GM18868 (cell line): ENCODE data around the gene RNASE12.

Experiments used
- ATAC-seq: cut with Tn5 transposase; IDR thresholded peaks from one replicate; pipeline ENCODE4 v1.9.1; 2021; ENCODE audit warnings: mild to moderate bottlenecking, moderate library complexity; ENCODE audit not compliant: unreplicated experiment

RNASE12 gene

GRCh38 chr14:20546877-20547276 is 44.3 kb downstream of the RNASE12 start:
- ATAC-seq, result no peak
